Activated T-helper 1 cell treated with anti-CD3 and anti-CD28 coated beads, Interleukin-12 subunit alpha, Interleukin-12 subunit beta, Interleukin-2, Interleukin-4 antibody, amounts not matched to agents 30 ng/mL and 10 ng/mL and 1 ng/mL, durations not matched to agents 14 hours and 24 hours and 36 hours (primary cell): ENCODE measurements around the gene TNFRSF13B. TPM values are rescaled to one million over a fixed set of nuclear protein-coding genes. Genes with fewer than 3 reads are reported as not detected.
"Not testable (repeated sequence)": the region's sequence is repeated elsewhere in the genome, so short reads cannot be mapped to it uniquely, and the experiment has no call there.

Experiments
- DNase-seq: peaks from one replicate; pipeline ENCODE4 v3.0.0; 2021; ENCODE audit warnings: low spot score
- H3K27ac Mint-ChIP-seq: one replicate; pipeline ENCODE4 v1.8.0; 2021; ENCODE audit warnings: mild to moderate bottlenecking, mixed read lengths
- H3K27me3 Mint-ChIP-seq: one replicate; pipeline ENCODE4 v1.8.0; 2022; ENCODE audit warnings: mild to moderate bottlenecking, moderate library complexity, mixed read lengths; ENCODE audit not compliant: insufficient read depth
- H3K36me3 Mint-ChIP-seq: one replicate; pipeline ENCODE4 v1.8.0; 2021; ENCODE audit warnings: low read depth, mixed read lengths
- H3K4me1 Mint-ChIP-seq: one replicate; pipeline ENCODE4 v1.8.0; 2021; ENCODE audit warnings: low read depth, mixed read lengths
- H3K4me3 Mint-ChIP-seq: one replicate; pipeline ENCODE4 v1.8.0; 2021; ENCODE audit warnings: mild to moderate bottlenecking, moderate library complexity, mixed read lengths
- H3K9me3 Mint-ChIP-seq: one replicate; pipeline ENCODE4 v1.8.0; 2021; ENCODE audit warnings: mixed read lengths
- intact Hi-C: fragments of 100-400 bp; cut with micrococcal nuclease; formaldehyde crosslinking; loops from one replicate; pipeline ENCODE4 v1.15.1; 2024
- total RNA-seq: library from RNA; stranded (reverse); gene quantifications from 2 replicates; pipeline ENCODE4 v1.2.3, GENCODE V29; 2022

TNFRSF13B gene
- total RNA-seq, 1 donor from 2014 or later = not detected

GRCh38 chr17:16974569-16975276 lies 2.8 kb upstream of the TNFRSF13B start:
- no peak overlapping the region for H3K4me3 Mint-ChIP-seq

GRCh38 chr17:16973760-16974540 lies 2.0 kb upstream of the TNFRSF13B start:
- intact Hi-C loops = no loop called here
- peaks cover 4% of the 10 kb centered on the region for H3K27me3 Mint-ChIP-seq
- no peaks in the 10 kb centered on the region for H3K9me3 Mint-ChIP-seq
- H3K27ac Mint-ChIP-seq = no peak overlapping the region
- H3K4me3 Mint-ChIP-seq = no peak overlapping the region
- H3K4me1 Mint-ChIP-seq = peaks cover 7% of the 10 kb centered on the region
- DNase-seq = no peak
- H3K36me3 Mint-ChIP-seq = no peaks in the 10 kb centered on the region

More at GRCh38 chr17:16974569-16975276, 2.8 kb upstream of the TNFRSF13B start:
- DNase-seq = no peak
- H3K9me3 Mint-ChIP-seq = no peaks in the 10 kb centered on the region
- H3K36me3 Mint-ChIP-seq = no peaks in the 10 kb centered on the region
- intact Hi-C loops = no loop called here
- no peak overlapping the region for H3K27ac Mint-ChIP-seq
- peaks cover 4% of the 10 kb centered on the region for H3K27me3 Mint-ChIP-seq
- peaks cover 7% of the 10 kb centered on the region for H3K4me1 Mint-ChIP-seq

- intact Hi-C loops, H3K27ac Mint-ChIP-seq, H3K27me3 Mint-ChIP-seq, DNase-seq, H3K36me3 Mint-ChIP-seq, H3K9me3 Mint-ChIP-seq, H3K4me3 Mint-ChIP-seq, H3K4me1 Mint-ChIP-seq: not testable (repeated sequence)
These were observed 1.1 kb upstream of the TNFRSF13B start for GRCh38 chr17:16973043-16973442.

- DNase-seq = no peak
- Mint-ChIP-seq H3K27ac (no peak overlapping the region), H3K36me3 (no peaks in the 10 kb centered on the region), H3K27me3 (peaks cover 6% of the 10 kb centered on the region), H3K4me3 (no peak overlapping the region), H3K4me1 (peaks cover 7% of the 10 kb centered on the region), H3K9me3 (no peaks in the 10 kb centered on the region)
- intact Hi-C loops = no loop called here
These were observed 428 bp upstream of the TNFRSF13B start for GRCh38 chr17:16972346-16972745.

GRCh38 chr17:16969931-16970906 lies 1.7 kb downstream of the TNFRSF13B start:
- Mint-ChIP-seq H3K4me3 (no peak overlapping the region), H3K9me3 (no peaks in the 10 kb centered on the region), H3K36me3 (no peaks in the 10 kb centered on the region), H3K4me1 (no peaks in the 10 kb centered on the region), H3K27me3 (peaks cover 12% of the 10 kb centered on the region), H3K27ac (no peak overlapping the region)
- DNase-seq = no peak
- intact Hi-C loops = no loop called here

GRCh38 chr17:16968786-16969185 lies 3.1 kb downstream of the TNFRSF13B start:
- intact Hi-C loops = no loop called here
- no peaks in the 10 kb centered on the region for H3K9me3 Mint-ChIP-seq
- H3K36me3 Mint-ChIP-seq = no peaks in the 10 kb centered on the region
- H3K27me3 Mint-ChIP-seq = peaks cover 13% of the 10 kb centered on the region
- H3K4me3 Mint-ChIP-seq = no peak overlapping the region
- H3K27ac Mint-ChIP-seq = no peak overlapping the region
- no peaks in the 10 kb centered on the region for H3K4me1 Mint-ChIP-seq
- no peak for DNase-seq

- Mint-ChIP-seq H3K27me3 (peaks cover 15% of the 10 kb centered on the region), H3K27ac (no peak overlapping the region), H3K4me1 (no peaks in the 10 kb centered on the region), H3K4me3 (no peak overlapping the region), H3K9me3 (no peaks in the 10 kb centered on the region), H3K36me3 (no peaks in the 10 kb centered on the region)
- intact Hi-C loops = no loop called here
- DNase-seq = no peak
These were observed 9.1 kb downstream of the TNFRSF13B start for GRCh38 chr17:16962804-16963203.

GRCh38 chr17:16961792-16962191 lies 10.1 kb downstream of the TNFRSF13B start:
- H3K4me1 Mint-ChIP-seq = no peaks in the 10 kb centered on the region
- no peak for DNase-seq
- H3K4me3 Mint-ChIP-seq = no peak overlapping the region
- no peaks in the 10 kb centered on the region for H3K36me3 Mint-ChIP-seq
- H3K27me3 Mint-ChIP-seq = peaks cover 15% of the 10 kb centered on the region
- no peak overlapping the region for H3K27ac Mint-ChIP-seq
- no peaks in the 10 kb centered on the region for H3K9me3 Mint-ChIP-seq
- intact Hi-C loops = no loop called here

GRCh38 chr17:16961022-16961421 lies 10.9 kb downstream of the TNFRSF13B start:
- H3K27ac Mint-ChIP-seq, H3K9me3 Mint-ChIP-seq, H3K36me3 Mint-ChIP-seq, H3K4me3 Mint-ChIP-seq, intact Hi-C loops, H3K4me1 Mint-ChIP-seq, DNase-seq: not testable (repeated sequence)
- H3K27me3 Mint-ChIP-seq = peaks cover 17% of the 10 kb centered on the region

- peaks cover 14% of the 10 kb centered on the region for H3K27me3 Mint-ChIP-seq
- H3K9me3 Mint-ChIP-seq, H3K4me1 Mint-ChIP-seq, intact Hi-C loops, H3K27ac Mint-ChIP-seq, H3K36me3 Mint-ChIP-seq, DNase-seq, H3K4me3 Mint-ChIP-seq: not testable (repeated sequence)
These were observed 16.9 kb downstream of the TNFRSF13B start for GRCh38 chr17:16955011-16955410.

- Mint-ChIP-seq H3K4me1 (no peaks in the 10 kb centered on the region), H3K27ac (no peak overlapping the region), H3K9me3 (peaks cover 6% of the 10 kb centered on the region), H3K27me3 (peaks cover 12% of the 10 kb centered on the region), H3K36me3 (peaks cover 1% of the 10 kb centered on the region), H3K4me3 (no peak overlapping the region)
- intact Hi-C loops = no loop called here
- DNase-seq = no peak
These were observed 17.4 kb downstream of the TNFRSF13B start for GRCh38 chr17:16954521-16954920.

- Mint-ChIP-seq H3K9me3 (peaks cover 12% of the 10 kb centered on the region), H3K36me3 (peaks cover 1% of the 10 kb centered on the region), H3K4me3 (no peak overlapping the region), H3K4me1 (no peaks in the 10 kb centered on the region), H3K27ac (no peak overlapping the region), H3K27me3 (peaks cover 12% of the 10 kb centered on the region)
- intact Hi-C loops = no loop called here
- DNase-seq = no peak
These were observed 18.1 kb downstream of the TNFRSF13B start for GRCh38 chr17:16953841-16954240.
